Neural progenitor cell (in vitro differentiated cells): ENCODE data around the gene SAC3D1. TPM values are rescaled to one million over a fixed set of nuclear protein-coding genes. Genes with fewer than 3 reads are reported as not detected.
A peak's percentile ranks its signal among the peaks of the same experiment; 100 is the strongest.

ENCODE experiments used
- DNase-seq: peaks from one replicate; pipeline ENCODE4 v3.0.0-alpha.2; 2016; ENCODE audit warnings: low spot score
- H2AFZ ChIP-seq: fragments of 200-600 bp; sonication (generic); replicated peaks from 2 replicates; pipeline ENCODE4 v1.6.1; 2016; ENCODE audit warnings: antibody characterized with exemption
- H3F3A ChIP-seq: fragments of 200-600 bp; sonication (generic); 2 replicates; pipeline ENCODE4 v1.6.1; 2016; ENCODE audit warnings: antibody characterized with exemption, low read depth
- H3K27ac ChIP-seq: fragments of 200-600 bp; sonication (generic); 2 replicates; pipeline ENCODE4 v1.5.1; 2016; ENCODE audit warnings: mild to moderate bottlenecking
- H3K27me3 ChIP-seq: fragments of 200-600 bp; sonication (generic); 2 replicates; pipeline ENCODE4 v1.6.1; 2016; ENCODE audit warnings: mild to moderate bottlenecking, moderate library complexity
- H3K36me3 ChIP-seq: fragments of 200-600 bp; sonication (generic); 2 replicates; pipeline ENCODE4 v1.5.1; 2016
- H3K4me1 ChIP-seq: fragments of 200-600 bp; sonication (generic); 2 replicates; pipeline ENCODE4 v1.6.1; 2016; ENCODE audit warnings: mixed run types
- H3K4me2 ChIP-seq: fragments of 200-600 bp; sonication (generic); 2 replicates; pipeline ENCODE4 v1.6.1; 2016
- H3K4me3 ChIP-seq: fragments of 200-600 bp; sonication (generic); 2 replicates; pipeline ENCODE4 v1.5.1; 2016
- H3K79me2 ChIP-seq: fragments of 200-600 bp; sonication (generic); 2 replicates; pipeline ENCODE4 v1.6.1; 2016; ENCODE audit warnings: low read depth
- H3K9ac ChIP-seq: fragments of 200-600 bp; sonication (generic); 2 replicates; pipeline ENCODE4 v1.6.1; 2016
- H3K9me3 ChIP-seq: fragments of 200-600 bp; sonication (generic); 2 replicates; pipeline ENCODE4 v1.5.1; 2016; ENCODE audit warnings: low read depth
- H4K20me1 ChIP-seq: fragments of 200-600 bp; sonication (generic); 2 replicates; pipeline ENCODE4 v1.6.1; 2016; ENCODE audit warnings: low read depth
- H3K27ac Mint-ChIP-seq: 3 replicates; pipeline ENCODE4 v1.8.0; 2021; ENCODE audit warnings: mixed read lengths
- H3K27me3 Mint-ChIP-seq: 2 replicates; pipeline ENCODE4 v1.8.0; 2022; ENCODE audit warnings: low read depth, mild to moderate bottlenecking, inconsistent platforms, moderate library complexity, mixed read lengths; ENCODE audit not compliant: insufficient read depth
- H3K36me3 Mint-ChIP-seq: 3 replicates; pipeline ENCODE4 v1.8.0; 2021; ENCODE audit warnings: mixed read lengths
- H3K4me1 Mint-ChIP-seq: 3 replicates; pipeline ENCODE4 v1.8.0; 2021; ENCODE audit warnings: mixed read lengths
- H3K4me3 Mint-ChIP-seq: 3 replicates; pipeline ENCODE4 v1.8.0; 2021; ENCODE audit warnings: mild to moderate bottlenecking, moderate library complexity, mixed read lengths
- H3K9me3 Mint-ChIP-seq: 3 replicates; pipeline ENCODE4 v1.8.0; 2020; ENCODE audit warnings: mixed read lengths
- CTCF ChIP-seq: fragments of 200-600 bp; sonication (generic); IDR thresholded peaks from 2 replicates; pipeline ENCODE4 v1.5.1; 2017; ENCODE audit warnings: antibody characterized with exemption, mild to moderate bottlenecking
- EZH2 ChIP-seq: fragments of 200-600 bp; sonication (generic); IDR thresholded peaks from 2 replicates; pipeline ENCODE4 v1.6.1; 2017; ENCODE audit warnings: antibody characterized with exemption, mild to moderate bottlenecking, moderate library complexity
- EZH2phosphoT487 ChIP-seq: fragments of 200-600 bp; sonication (generic); IDR thresholded peaks from 2 replicates; pipeline ENCODE4 v1.6.1; 2017; ENCODE audit warnings: antibody characterized with exemption
- total RNA-seq: library from RNA; depleted of rRNA; stranded (reverse); fragments of >200 nt; gene quantifications from 2 replicates; pipeline ENCODE4 v1.2.3, GENCODE V29; 2015; ENCODE audit warnings: low replicate concordance

SAC3D1 gene
- total RNA-seq, 1 donor from 2014 or later, result 3.0 TPM

GRCh38 chr11:65013888-65014725, 26.9 kb upstream of the SAC3D1 start, which contains the start of gene ARL2:
ARL2 (plus strand) TSS chr11:65014160; CDS start chr11:65014208, 48 bp downstream.
- peak within 1 kb of the TSS; percentile 61 for H3K4me3 ChIP-seq
- no peaks in the 10 kb centered on the region for H3K36me3 ChIP-seq
- H4K20me1 ChIP-seq, result no peaks in the 10 kb centered on the region
- peak within 1 kb of the TSS; percentile 75 for H3K4me2 ChIP-seq
- H3K79me2 ChIP-seq, result peaks cover 22% of the 10 kb centered on the region
- peak; percentile 64 for TF ChIP-seq CTCF
- TF ChIP-seq EZH2, result peak; percentile 26
- no peak for TF ChIP-seq EZH2phosphoT487
- H3K27me3 ChIP-seq, result no peaks in the 10 kb centered on the region
- H3F3A ChIP-seq, result peaks cover 24% of the 10 kb centered on the region
- H3K9ac ChIP-seq, result peak within 1 kb of the TSS; percentile 36
- H3K27ac ChIP-seq, result peak within 1 kb of the TSS; percentile 77
- H3K9me3 ChIP-seq, result no peaks in the 10 kb centered on the region
- peak within 1 kb of the TSS; percentile 89 for H3K27ac Mint-ChIP-seq
- peak within 1 kb of the TSS; percentile 75 for H2AFZ ChIP-seq
- no peaks in the 10 kb centered on the region for H3K9me3 Mint-ChIP-seq
- H3K4me1 ChIP-seq, result no peaks in the 10 kb centered on the region
- H3K36me3 Mint-ChIP-seq, result peaks cover 19% of the 10 kb centered on the region
- H3K4me1 Mint-ChIP-seq, result peaks cover 12% of the 10 kb centered on the region
- peak; percentile 98 for DNase-seq
- H3K4me3 Mint-ChIP-seq, result peak within 1 kb of the TSS; percentile 92
- no peaks in the 10 kb centered on the region for H3K27me3 Mint-ChIP-seq

GRCh38 chr11:65014726-65015227, 26.2 kb upstream of the SAC3D1 start:
- Histone ChIP-seq H3K4me1 (no peaks in the 10 kb centered on the region), H3K27ac (peak overlapping the region; percentile 62), H3K9me3 (no peaks in the 10 kb centered on the region), H2AFZ (peak overlapping the region; percentile 75), H3K4me2 (peak overlapping the region; percentile 75), H3K27me3 (no peaks in the 10 kb centered on the region), H3K36me3 (no peaks in the 10 kb centered on the region), H3K9ac (peak overlapping the region; percentile 36), H3K79me2 (peaks cover 22% of the 10 kb centered on the region), H4K20me1 (no peaks in the 10 kb centered on the region), H3F3A (peaks cover 24% of the 10 kb centered on the region), H3K4me3 (peak overlapping the region; percentile 61)
- no peak for DNase-seq
- Mint-ChIP-seq H3K27ac (no peak overlapping the region), H3K4me1 (peaks cover 12% of the 10 kb centered on the region), H3K36me3 (peaks cover 23% of the 10 kb centered on the region), H3K27me3 (peaks cover under 1% of the 10 kb centered on the region), H3K9me3 (no peaks in the 10 kb centered on the region), H3K4me3 (peak overlapping the region; percentile 92)
- TF ChIP-seq EZH2 (no peak), CTCF (no peak), EZH2phosphoT487 (no peak)

GRCh38 chr11:65016705-65017104, 24.3 kb upstream of the SAC3D1 start:
- Mint-ChIP-seq H3K4me3 (peak overlapping the region; percentile 4), H3K36me3 (peaks cover 24% of the 10 kb centered on the region), H3K9me3 (no peaks in the 10 kb centered on the region), H3K4me1 (peaks cover 12% of the 10 kb centered on the region), H3K27me3 (peaks cover 2% of the 10 kb centered on the region), H3K27ac (no peak overlapping the region)
- H3K27me3 ChIP-seq, result no peaks in the 10 kb centered on the region
- H3K4me1 ChIP-seq, result no peaks in the 10 kb centered on the region
- no peaks in the 10 kb centered on the region for H3K9me3 ChIP-seq
- H4K20me1 ChIP-seq, result no peaks in the 10 kb centered on the region
- peaks cover 22% of the 10 kb centered on the region for H3K79me2 ChIP-seq
- H3K9ac ChIP-seq, result no peak overlapping the region
- TF ChIP-seq EZH2 (no peak), CTCF (no peak), EZH2phosphoT487 (no peak)
- H3K27ac ChIP-seq, result no peak overlapping the region
- no peaks in the 10 kb centered on the region for H3K36me3 ChIP-seq
- DNase-seq, result no peak
- H3K4me2 ChIP-seq, result no peak overlapping the region
- H3F3A ChIP-seq, result peaks cover 24% of the 10 kb centered on the region
- no peak overlapping the region for H2AFZ ChIP-seq
- no peak overlapping the region for H3K4me3 ChIP-seq
